HG03175 (cell line): Measurements from ENCODE around the gene MIAT.

Experiments
- ATAC-seq: cut with Tn5 transposase; IDR thresholded peaks from one replicate; pipeline ENCODE4 v1.9.1; 2021; ENCODE audit warnings: mild to moderate bottlenecking, moderate library complexity; ENCODE audit not compliant: unreplicated experiment

Gene MIAT

DNA sequence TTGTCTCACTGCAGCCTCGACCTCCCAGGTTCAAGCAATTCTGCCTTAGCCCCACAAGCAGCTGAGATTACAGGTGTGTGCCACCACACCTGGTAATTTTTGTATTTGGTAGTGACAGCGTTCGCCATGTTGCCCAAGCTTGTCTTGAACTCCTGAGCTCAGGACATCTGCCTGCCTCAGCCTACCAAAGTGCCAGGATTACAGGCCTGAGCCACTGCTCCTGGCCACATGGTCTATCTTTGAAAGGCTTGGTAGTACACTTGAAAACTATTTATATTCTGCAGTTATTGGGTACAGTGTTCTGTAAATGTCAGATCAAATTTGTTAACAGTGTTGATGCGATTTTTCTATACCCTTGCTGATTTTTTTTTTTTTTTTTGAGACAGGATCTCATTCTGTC, 26.1 kb upstream of the MIAT start:
- ATAC-seq: no peak

DNA sequence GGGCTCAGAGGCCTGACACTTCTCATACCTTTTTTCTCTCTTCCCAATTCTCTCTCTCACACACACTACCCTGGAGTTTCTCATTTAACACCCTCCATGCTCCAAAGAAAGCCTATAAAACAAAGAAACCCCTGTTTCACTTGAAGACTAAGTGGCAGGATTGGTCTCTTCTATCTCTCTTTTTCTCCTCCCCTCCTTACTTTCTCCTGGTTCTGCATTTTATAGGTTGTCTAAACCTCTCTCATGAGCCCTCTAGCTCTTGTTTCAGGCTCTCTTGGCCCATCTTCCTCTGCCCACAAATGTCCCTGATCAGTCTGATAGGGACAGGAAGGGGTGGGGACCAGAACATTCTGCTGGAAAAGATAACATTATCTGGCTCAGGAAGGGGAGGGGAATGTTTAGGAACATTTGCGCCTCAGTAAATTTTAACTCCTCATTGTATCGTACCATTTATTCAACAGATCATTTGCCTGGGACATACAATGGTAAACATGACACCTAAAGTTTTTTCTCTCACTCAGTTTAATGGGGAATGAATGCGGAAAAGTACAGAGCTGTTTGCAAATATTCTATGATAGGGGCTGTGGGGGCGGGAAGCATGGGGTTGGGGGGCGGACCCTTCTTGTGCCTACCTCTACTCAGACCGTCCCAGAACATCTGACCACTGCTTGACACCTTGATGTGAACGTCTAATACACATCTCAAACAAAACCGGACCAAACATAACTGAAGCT, 24.8 kb upstream of the MIAT start:
- ATAC-seq: no peak

- ATAC-seq: no peak
These were observed 23.2 kb upstream of the MIAT start for GRCh38 chr22:26634189-26634588.

- ATAC-seq: no peak
These were observed 22.3 kb upstream of the MIAT start for GRCh38 chr22:26635117-26635516.

DNA sequence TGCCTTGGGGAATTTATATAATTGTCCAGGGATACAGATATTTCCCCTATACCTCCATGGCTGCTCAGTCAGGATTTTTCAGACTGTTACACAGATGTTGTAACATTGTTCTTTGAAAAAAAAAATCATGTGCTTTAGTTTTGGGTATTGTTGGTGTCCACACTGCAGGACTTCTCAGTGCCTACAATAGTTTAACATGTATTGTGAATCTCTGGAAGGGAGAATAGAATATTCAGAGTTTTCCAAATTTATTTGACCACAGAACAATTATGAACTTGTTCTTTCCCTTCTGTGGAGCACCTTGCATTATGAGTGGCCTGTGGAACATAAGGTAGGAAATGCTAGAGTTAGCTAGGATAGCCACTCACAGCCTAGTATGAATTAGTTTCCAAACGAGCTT, 21.1 kb upstream of the MIAT start:
- no peak for ATAC-seq

GRCh38 chr22:26642465-26643417, 14.6 kb upstream of the MIAT start:
- ATAC-seq: no peak

DNA sequence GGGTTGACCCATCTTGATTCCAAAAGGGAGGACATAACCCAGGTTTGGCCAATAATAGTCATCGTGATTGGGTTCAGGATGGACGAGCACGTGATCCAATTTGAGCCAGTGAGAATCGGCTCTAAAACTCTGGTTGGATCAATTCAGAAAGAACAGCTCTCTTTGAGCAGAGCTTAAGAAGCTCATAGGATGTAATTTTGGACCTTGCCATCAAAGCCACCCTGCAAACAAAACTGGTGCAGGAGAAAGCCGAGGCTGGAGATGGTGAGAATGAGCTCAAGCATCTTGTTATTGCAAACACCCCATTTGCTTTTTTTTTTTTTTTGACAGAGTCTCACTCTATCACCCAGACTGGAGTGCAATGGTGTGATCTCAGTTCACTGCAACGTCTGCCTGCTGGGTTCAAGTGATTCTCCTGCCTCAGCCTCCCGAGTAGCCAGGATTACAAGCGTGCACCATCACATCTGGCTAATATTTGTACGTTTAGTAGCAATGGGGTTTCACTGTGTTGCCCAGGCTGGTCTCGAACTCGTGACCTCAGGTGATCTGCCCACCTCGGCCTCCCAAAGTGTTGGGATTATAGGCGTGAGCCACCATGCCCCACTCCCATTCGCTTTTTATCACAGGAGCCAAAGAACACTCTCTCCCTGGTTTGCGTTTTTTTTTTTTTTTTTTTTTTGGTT, 13.8 kb upstream of the MIAT start:
- ATAC-seq: no peak

GRCh38 chr22:26646158-26646557, 11.2 kb upstream of the MIAT start:
- no peak for ATAC-seq

DNA sequence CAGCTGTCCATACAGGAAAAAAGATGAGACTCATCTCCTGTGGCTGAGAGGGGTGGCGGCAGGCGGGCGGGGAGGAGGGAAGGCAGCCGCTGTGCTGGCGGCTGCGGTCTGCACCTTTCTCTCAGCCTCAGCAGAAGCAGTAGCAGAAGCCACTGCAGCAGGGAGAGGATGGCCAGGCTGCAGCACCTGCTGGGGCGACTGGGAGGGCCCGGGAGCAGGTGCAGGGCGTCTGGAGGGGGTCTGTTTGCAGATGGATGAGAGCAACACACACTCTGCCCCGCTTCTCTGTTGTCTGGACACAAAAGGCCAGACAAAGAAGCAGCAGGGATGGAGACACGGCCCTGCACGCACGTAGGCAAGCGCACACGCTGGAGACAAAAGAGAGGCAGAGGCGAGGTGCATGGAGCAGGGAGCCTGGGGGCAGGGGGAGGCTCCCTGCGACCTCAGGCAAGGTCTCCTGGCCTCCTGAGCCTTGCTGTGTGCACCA, 9.3 kb upstream of the MIAT start:
- no peak for ATAC-seq

GRCh38 chr22:26648528-26649388, 8.6 kb upstream of the MIAT start:
- ATAC-seq: no peak

DNA sequence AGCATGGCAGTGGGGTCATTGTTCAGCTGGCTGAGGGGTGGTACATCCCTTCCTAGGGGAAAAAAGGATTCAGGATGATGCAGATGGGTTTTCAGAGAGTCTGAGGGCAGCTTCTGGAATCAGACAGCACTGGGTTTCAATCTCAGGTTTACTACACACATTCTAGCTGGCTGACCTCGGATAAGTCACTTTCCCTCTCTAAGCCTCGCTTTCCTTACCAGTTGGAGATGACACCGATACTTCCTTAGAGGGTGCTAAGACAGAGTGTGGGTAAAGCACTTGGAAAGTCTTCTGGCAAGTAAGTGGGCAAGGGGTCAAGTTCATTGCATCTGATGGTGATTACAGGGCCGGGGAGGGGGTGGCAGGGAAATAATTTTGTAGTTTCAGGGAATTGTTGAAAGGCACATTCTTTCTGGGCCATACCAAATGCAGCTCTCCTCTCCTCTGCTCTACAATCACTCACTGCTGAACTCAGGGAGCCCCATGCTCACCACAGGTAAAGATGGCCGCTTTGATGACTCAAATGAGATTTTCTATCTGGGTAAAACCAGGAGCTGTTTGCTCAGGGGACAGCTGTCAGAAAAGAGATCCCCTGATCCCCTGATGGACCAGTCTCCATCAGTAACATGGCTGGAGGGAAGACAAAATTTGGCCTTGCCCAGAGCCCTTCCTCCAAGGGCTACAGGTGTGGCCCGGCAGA, 6.5 kb upstream of the MIAT start:
- no peak for ATAC-seq

DNA sequence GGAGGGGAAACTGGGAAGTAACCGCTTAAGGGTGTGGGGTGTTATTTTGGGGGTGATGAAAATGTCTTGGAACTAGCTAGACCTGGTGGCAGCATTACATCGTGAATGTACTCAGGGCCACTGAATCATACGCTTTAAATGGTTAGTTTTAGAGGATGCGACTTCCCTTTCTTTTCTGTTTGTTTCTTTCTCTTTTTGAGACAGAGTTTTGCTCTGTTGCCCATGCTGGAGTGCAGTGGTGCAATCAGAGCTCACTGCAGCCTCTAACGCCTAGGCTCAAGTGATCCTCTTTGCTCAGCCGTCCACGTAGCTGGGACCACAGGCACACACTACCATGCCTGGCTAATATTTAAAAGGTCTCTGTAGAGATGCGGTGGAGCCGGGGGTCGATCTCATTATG, 5.6 kb upstream of the MIAT start:
- ATAC-seq: no peak

- no peak for ATAC-seq
These were observed 773 bp downstream of the MIAT start for GRCh38 chr22:26658161-26658560.

DNA sequence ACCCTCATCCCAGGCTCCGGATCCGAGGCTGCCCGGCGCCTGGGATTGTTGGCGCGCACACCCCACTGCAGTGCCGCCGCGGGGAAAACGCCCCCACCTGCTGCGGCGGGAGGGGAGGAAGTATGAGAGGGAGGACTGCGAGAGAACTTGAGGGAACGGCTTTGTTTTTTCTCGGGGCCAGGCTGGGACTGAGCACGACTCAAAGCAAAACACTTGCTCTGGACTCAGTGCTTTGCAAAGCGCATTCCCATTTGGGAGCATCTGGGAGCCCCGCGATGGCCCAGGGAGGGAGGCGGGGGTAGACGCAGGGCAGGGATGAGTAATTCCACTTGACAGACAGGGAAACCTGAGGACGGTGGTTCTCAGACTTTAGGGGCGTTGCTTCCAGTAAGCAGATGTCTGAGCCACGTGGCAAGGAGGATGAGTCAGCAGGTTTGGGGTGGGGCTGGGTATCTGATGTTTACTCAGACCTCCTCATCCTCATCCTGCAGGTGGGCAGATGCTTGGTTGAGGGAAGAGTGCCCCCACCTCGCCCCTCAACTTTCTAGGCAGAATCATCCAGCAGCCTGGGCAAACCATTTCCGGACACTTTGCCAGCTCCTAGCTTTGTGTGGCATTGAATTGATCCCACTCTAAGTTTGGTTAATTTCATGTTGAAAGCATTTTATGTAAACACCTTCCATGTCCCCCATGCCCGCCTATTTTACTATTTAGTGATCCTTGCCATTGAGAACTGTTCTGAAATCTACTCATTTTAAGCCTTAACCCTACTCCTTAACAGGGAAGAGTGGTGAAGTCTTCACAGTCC, 1.5 kb downstream of the MIAT start:
- peak; percentile 64 for ATAC-seq

DNA sequence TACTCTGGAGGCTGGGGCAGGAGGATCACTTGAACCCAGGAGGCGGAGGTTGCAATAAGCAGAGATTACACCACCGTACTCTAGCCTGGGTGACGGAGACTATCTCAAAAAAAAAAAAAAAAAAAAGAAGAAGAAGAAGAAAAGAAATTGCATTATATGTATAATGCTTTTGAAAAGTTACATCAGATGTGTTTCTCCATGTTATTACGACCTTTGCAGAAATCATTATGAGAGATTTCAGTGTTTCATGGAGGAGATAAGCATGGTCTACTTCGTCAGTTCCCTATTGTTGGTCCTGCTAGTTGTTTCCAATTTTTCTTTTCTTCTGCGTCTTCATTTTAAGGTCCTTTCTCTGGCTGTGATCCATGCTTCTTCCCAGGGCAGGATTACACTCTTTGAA, 3.0 kb downstream of the MIAT start:
- no peak for ATAC-seq

DNA sequence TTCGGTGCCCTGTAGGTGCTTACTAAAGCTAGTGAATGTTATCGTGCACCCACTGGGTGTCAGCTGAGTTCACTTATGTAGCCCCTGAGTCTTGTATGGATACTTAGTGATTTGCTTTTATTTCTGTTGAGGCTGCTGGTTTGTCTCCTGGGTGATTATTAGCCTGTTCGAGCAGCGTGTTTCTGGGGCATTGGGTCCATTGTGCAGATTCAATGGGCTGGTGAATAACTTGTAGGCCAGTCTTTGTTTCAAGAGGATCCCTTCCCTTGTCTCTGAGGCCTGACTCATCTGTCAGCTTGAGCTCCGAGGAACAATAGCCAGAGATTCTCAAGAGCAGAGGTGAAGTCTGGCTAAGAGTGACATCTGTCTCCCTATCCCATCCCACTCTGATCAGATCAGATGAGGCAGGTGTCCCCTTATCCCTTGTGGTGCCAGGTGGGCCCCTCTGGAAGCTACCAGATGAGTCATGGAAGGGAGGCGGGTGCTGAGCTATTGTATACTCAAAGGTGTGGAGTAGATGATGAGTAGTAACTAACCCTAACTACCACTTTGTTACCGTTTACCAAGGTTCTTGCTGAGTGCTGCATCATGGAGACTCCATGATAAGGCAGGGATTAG, 3.7 kb downstream of the MIAT start:
- no peak for ATAC-seq

DNA sequence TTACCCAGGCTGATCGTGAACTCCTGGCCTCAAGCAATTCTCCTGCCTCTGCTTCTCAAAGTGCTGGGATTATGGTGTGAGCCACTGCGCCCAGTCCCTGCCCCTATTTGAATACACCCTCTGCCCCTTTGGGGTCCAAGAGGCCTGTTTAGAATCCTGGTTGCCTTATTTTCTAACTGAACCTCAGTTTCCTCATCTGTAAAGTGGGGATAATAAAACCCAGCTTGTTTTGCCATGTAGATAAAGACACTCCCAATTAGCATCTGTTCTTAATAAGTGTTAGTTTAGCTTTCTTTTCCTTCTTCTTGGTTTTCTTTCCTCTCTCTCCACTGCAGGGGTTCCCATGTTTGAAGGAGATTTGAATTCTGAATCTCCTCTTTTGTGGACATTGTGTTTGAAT, 4.8 kb downstream of the MIAT start:
- ATAC-seq: no peak

- no peak for ATAC-seq
These were observed 6.1 kb downstream of the MIAT start for GRCh38 chr22:26663374-26663923.
